ENCODE measurements around the gene SORCS2. TPM values are rescaled to one million over a fixed set of nuclear protein-coding genes. Genes with fewer than 3 reads are reported as not detected.

The SORCS2 gene
- polyA plus RNA-seq, 4 donors: 6.7 to 9.8 (median 8.7) TPM

DNA sequence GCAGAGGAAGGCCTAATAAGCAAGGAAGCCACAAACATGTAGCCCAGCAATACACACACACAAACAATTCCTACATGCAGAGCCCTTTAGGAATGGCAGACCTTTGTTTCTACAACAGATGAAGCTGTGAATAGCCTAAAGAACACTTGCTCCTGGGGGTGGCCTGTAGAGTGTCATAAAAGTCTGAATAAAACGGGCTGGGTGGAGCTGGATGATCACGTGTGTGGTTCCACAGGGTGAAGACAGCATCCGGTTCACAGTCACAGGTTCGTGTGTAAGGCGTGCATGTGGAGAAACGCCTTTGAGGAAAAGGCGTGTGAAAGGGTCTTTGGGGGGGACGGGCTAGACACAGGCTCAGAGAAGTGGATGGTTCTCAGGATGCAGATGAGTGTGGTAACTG is 591.2 kb downstream of the SORCS2 start:
- no peak for DNase-seq (ENCODE audit: low read depth in 4 of 4, low spot score in 3 of 4)

DNA sequence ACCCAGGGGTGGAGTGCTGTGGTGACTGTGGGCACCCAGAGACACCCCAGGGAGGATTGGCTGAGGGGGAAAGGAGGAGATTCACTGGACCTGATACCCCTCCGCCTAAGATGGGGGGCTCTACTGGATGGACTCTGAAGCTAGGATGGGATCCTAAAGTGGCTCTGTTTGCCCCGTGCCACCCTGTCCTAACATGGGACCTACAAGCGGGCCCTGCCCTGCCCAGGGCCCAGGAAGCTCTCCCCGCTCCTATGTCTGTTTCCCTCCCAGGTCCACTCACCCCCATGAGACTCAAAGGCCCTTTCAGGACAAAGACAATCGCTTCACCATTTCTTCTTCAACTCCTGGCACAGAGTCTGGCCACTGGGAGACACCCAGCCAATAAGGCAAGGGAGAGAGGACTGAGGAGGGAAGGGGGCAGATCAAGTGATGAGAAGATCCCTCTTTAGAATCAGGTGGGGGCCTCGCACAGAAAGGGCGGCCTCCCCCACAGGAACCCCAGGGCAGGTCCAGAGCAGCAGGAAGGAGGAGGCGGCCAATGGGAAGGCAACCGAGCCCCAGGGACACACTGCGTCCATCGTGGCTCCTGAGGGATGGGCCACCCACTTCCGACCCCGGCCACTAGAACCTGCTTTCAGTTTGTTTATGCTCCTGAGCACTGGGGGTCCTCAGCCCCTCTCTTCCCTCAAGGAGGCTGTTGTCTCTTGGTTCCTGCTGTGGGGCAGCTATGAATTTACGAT is 592.0 kb downstream of the SORCS2 start:
- DNase-seq (ENCODE audit: low read depth in 4 of 4, low spot score in 3 of 4): no peak

- no peak for DNase-seq (ENCODE audit: low read depth in 4 of 4, low spot score in 3 of 4)
Observed at GRCh38 chr4:7785017-7785416, 592.7 kb downstream of the SORCS2 start.

GRCh38 chr4:7786040-7786439 is 593.7 kb downstream of the SORCS2 start:
- no peak for DNase-seq (ENCODE audit: low read depth in 4 of 4, low spot score in 3 of 4)

GRCh38 chr4:7786517-7786916 is 594.2 kb downstream of the SORCS2 start:
- DNase-seq (ENCODE audit: low read depth in 4 of 4, low spot score in 3 of 4): no peak

DNA sequence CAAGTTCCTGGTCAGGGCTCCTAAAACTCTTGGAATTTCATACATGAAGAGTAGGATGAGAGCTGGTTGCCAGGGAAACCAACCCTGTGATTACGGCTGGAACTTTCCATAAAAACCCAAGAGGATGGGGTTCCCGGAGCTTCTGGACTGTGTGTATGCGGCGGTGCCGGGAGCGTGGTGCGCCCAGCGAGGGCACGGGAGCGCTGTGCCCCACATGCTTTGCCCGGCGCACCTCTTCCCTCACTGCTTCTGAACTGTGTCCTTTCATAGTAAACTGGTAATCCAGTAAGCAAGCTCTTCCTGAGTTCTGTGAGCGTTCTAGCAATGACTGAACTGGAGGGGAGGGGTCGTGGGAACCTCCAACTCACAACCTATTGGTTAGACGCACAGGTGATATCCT is 594.7 kb downstream of the SORCS2 start:
- DNase-seq (ENCODE audit: low read depth in 4 of 4, low spot score in 3 of 4): no peak

DNA sequence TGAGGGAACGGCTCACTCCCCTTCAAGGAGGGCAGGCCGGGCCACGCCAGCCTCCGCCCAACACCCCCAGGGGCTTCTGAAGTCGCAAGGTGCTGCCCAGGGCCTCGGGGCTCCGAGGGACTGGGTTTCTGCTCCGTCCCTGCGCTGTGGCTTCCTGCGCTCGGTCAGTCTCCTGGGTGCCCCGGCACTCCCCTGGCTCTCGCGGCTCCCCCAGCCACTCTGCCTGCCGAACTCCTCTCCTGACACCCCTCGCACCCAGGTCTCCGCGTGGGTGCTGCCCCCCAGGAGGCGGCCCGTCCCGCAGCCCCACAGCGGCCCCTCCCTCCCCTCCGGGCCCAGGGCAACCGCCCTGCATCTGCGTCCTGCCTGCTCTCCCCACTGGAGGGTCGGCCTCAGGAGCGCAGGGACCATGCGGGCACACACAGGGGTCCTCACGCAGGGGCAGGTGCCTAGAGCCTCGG is 595.4 kb downstream of the SORCS2 start:
- DNase-seq (ENCODE audit: low read depth in 4 of 4, low spot score in 3 of 4): no peak

DNA sequence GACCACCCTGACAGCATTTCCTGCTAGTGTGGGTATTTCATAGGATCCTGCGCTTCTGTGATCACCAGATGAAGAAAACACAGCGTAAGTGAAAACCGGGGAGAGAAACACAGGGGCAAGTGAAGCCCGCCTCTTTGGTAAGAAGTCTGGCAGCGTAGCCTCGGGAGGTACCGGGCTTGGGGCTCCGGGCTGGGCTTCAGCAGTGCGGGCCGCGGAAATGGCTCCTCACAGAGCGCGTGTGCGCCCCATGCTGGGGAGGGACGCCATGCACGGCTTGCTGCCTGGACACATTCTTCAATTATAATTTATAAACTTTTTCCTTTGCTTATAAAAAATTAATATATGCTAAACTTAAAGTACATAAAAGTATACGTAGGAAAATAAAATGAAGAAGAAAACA is 595.9 kb downstream of the SORCS2 start:
- DNase-seq (ENCODE audit: low read depth in 4 of 4, low spot score in 3 of 4): no peak

- DNase-seq (ENCODE audit: low read depth in 4 of 4, low spot score in 3 of 4): no peak
Observed at GRCh38 chr4:7788694-7789425, 596.5 kb downstream of the SORCS2 start.

DNA sequence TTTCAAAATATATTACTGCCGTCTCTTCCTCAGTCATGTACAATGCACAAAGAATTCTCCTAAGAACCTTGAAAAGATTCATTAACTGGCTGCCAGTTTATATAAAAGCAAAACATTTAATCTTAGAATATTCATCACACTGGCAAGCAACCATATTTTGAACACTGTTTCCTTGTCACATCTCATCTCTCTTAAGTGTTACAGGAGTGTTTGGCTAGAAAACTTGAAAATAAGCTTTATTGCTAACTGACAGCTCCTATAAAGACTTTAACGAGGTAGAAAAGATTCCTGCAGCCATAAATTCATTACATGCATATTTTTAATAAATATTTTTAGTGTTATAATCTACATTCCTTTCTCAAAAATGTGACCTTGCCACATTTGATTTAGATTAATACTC is 597.7 kb downstream of the SORCS2 start:
- DNase-seq (ENCODE audit: low read depth in 4 of 4, low spot score in 3 of 4): no peak

- no peak for DNase-seq (ENCODE audit: low read depth in 4 of 4, low spot score in 3 of 4)
Observed at GRCh38 chr4:7790999-7791398, 598.7 kb downstream of the SORCS2 start.

Other genes with a start within 250 kb of the SORCS2 start
- 10 to 100 TPM; 20.9 to 23.1 (median 22.2) TPM for gene TADA2B, start 149.2 kb upstream of the SORCS2 start, polyA plus RNA-seq (ENCODE audit: insufficient read length in 4 of 4)
- 10 to 100 TPM; 35.7 to 41.0 (median 38.3) TPM for gene GRPEL1, start 124.5 kb upstream of the SORCS2 start, polyA plus RNA-seq (ENCODE audit: insufficient read length in 4 of 4)
- gene PSAPL1, start 242.4 kb downstream of the SORCS2 start, polyA plus RNA-seq (ENCODE audit: insufficient read length in 4 of 4): not detected